HG02943 (cell line): ENCODE results near the gene ATP2B3.

Experiments used
- ATAC-seq: cut with Tn5 transposase; IDR thresholded peaks from one replicate; pipeline ENCODE4 v1.9.1; 2021; ENCODE audit warnings: mild to moderate bottlenecking, low read depth, moderate library complexity; ENCODE audit not compliant: unreplicated experiment

ATP2B3 gene

GRCh38 chrX:153631907-153632594 is 114.6 kb downstream of the ATP2B3 start:
- no peak for ATAC-seq
